OCI-LY1 (cell line): Measurements from ENCODE around the gene RALGAPB.

Experiments used
- EZH2 ChIP-seq: fragments of 200-600 bp; sonication (generic), shearing (Covaris generic); IDR thresholded peaks from 2 replicates; pipeline ENCODE4 v1.8.0; 2017; ENCODE audit warnings: borderline replicate concordance, mixed run types, mild to moderate bottlenecking, antibody characterized with exemption, low read length, moderate library complexity, mixed read lengths
- TF ChIP-seq, protein P1 (sequence below): fragments of 200-600 bp; sonication (generic), shearing (Covaris generic); IDR thresholded peaks from 2 replicates; pipeline ENCODE4 v1.5.1; 2017; ENCODE audit warnings: mild to moderate bottlenecking, antibody characterized with exemption, low read length, moderate library complexity, mixed read lengths

DNA sequence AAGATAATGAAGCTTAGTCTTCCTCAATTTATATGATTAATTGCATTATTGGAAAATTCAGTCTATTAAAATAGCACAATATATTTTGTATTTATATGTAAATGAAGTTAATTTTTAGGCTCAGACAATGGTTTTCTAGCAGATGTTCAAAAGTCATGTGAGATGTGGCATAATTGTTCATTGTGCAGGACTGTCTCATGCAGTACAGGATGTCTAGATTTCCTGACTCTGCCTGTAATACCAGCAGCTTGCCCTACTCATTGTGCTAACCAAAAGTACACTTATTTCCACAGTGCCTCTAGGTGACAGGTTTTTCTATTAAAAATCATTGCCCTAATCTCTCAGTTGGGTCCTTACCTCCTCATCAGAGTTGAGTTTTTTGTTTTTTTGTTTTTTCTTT lies 12.4 kb downstream of the RALGAPB start:
- TF ChIP-seq, protein P1, sequence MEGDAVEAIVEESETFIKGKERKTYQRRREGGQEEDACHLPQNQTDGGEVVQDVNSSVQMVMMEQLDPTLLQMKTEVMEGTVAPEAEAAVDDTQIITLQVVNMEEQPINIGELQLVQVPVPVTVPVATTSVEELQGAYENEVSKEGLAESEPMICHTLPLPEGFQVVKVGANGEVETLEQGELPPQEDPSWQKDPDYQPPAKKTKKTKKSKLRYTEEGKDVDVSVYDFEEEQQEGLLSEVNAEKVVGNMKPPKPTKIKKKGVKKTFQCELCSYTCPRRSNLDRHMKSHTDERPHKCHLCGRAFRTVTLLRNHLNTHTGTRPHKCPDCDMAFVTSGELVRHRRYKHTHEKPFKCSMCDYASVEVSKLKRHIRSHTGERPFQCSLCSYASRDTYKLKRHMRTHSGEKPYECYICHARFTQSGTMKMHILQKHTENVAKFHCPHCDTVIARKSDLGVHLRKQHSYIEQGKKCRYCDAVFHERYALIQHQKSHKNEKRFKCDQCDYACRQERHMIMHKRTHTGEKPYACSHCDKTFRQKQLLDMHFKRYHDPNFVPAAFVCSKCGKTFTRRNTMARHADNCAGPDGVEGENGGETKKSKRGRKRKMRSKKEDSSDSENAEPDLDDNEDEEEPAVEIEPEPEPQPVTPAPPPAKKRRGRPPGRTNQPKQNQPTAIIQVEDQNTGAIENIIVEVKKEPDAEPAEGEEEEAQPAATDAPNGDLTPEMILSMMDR = no peak
- TF ChIP-seq EZH2 = no peak
